Stimulated activated CD8-positive, alpha-beta memory T cell treated with anti-CD3 and anti-CD28 coated beads, Interleukin-4, amount 100 ng/mL, for 4 hours (primary cell): ENCODE data around the gene PIGU.
"Not testable (repeated sequence)": the region's sequence is repeated elsewhere in the genome, so short reads cannot be mapped to it uniquely, and the experiment has no call there.

Experiments
- DNase-seq, 2 donors: peaks; one replicate each; pipeline ENCODE4 v3.0.0-alpha.2; 2020; ENCODE audit warnings: low read depth in 2 of 2, low spot score in 1 of 2

Gene PIGU

GRCh38 chr20:34536798-34537394 lies 140.0 kb downstream of the PIGU start:
- no peak for DNase-seq

GRCh38 chr20:34535857-34536256 lies 141.0 kb downstream of the PIGU start:
- DNase-seq = no peak

- no peak for DNase-seq
These were observed 141.5 kb downstream of the PIGU start for GRCh38 chr20:34535301-34535840.

- DNase-seq = no peak
These were observed 142.3 kb downstream of the PIGU start for GRCh38 chr20:34534391-34535165.

GRCh38 chr20:34532756-34533155 lies 144.1 kb downstream of the PIGU start:
- DNase-seq = no peak

- no peak for DNase-seq
These were observed 144.6 kb downstream of the PIGU start for GRCh38 chr20:34532320-34532719.

- no peak for DNase-seq
These were observed 145.2 kb downstream of the PIGU start for GRCh38 chr20:34531608-34532265.

GRCh38 chr20:34530342-34530741 lies 146.6 kb downstream of the PIGU start:
- no peak for DNase-seq

GRCh38 chr20:34529742-34530141 lies 147.2 kb downstream of the PIGU start:
- no peak for DNase-seq

- no peak for DNase-seq
These were observed 148.0 kb downstream of the PIGU start for GRCh38 chr20:34528921-34529297.

- no peak for DNase-seq
These were observed 149.9 kb downstream of the PIGU start for GRCh38 chr20:34527016-34527415.

GRCh38 chr20:34526466-34526865 lies 150.4 kb downstream of the PIGU start:
- DNase-seq = no peak

GRCh38 chr20:34525709-34526416 lies 151.0 kb downstream of the PIGU start:
- DNase-seq = no peak

- DNase-seq = no peak
These were observed 151.6 kb downstream of the PIGU start for GRCh38 chr20:34525342-34525708.

GRCh38 chr20:34524426-34524825 lies 152.5 kb downstream of the PIGU start:
- DNase-seq = no peak

GRCh38 chr20:34522969-34523871 lies 153.7 kb downstream of the PIGU start:
- DNase-seq = no peak

GRCh38 chr20:34519841-34520240 lies 157.1 kb downstream of the PIGU start:
- not testable (repeated sequence) for DNase-seq

- not testable (repeated sequence) for DNase-seq
These were observed 158.0 kb downstream of the PIGU start for GRCh38 chr20:34518863-34519262.

GRCh38 chr20:34517114-34517505 lies 159.8 kb downstream of the PIGU start:
- DNase-seq = no peak
